Activated T-helper 1 cell treated with Interleukin-2 at 50 U/mL for 16 hours (primary cell): ENCODE results near the gene STPG3.

Experiments
- DNase-seq: peaks from one replicate; pipeline ENCODE4 v3.0.0-alpha.2; 2020; ENCODE audit warnings: low read depth

Gene STPG3

DNA sequence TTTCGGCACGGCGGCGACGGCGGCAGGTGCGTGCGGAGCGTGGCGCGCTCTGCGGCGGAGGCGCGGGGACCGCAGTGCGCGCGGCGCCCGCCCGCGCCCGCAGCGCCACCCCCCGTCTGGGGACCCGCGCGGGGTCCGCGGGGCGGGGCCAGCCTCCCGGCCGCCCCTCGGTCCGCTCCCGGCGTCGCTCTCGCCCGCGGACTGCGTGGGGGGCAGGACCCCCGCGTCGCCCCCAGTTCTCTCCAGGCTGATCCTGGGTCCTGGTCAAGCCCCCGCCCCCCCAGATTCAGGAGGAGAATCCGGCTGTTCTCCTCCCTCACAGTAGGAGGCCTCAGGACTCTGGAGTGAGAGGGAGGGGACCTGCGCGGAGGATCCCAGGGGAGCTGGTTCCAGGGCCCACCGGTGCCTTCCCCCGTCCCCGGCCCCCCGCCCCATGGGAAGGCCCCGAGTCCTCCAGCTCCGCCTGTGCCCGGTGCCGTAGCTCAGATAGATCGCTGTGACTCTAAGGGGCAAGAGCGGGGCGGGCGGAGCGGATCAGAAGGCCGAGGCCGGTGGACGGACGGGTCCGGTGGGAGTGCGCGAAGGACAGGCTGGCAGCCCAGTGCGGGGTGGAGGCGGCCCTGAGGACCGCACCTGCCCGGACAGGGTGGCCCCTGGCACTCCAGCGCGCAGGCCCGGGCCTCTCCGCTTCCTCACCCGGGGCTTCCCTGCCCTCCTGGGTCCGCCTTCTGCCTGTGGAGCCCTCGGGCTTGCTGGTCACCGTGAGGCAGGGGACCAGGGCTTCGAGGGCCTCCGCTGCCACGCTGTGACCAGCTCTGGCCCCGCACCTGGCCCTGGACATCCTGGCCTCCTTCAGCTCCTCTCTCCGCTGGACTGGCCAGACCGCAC, 28.7 kb upstream of the STPG3 start, which contains the start of gene RNF208:
Gene RNF208, minus strand, starts transcription at position 51 of the 888 bp plus-strand sequence. CDS start 1,028 bp downstream, outside the sequence.
- DNase-seq, result no peak

DNA sequence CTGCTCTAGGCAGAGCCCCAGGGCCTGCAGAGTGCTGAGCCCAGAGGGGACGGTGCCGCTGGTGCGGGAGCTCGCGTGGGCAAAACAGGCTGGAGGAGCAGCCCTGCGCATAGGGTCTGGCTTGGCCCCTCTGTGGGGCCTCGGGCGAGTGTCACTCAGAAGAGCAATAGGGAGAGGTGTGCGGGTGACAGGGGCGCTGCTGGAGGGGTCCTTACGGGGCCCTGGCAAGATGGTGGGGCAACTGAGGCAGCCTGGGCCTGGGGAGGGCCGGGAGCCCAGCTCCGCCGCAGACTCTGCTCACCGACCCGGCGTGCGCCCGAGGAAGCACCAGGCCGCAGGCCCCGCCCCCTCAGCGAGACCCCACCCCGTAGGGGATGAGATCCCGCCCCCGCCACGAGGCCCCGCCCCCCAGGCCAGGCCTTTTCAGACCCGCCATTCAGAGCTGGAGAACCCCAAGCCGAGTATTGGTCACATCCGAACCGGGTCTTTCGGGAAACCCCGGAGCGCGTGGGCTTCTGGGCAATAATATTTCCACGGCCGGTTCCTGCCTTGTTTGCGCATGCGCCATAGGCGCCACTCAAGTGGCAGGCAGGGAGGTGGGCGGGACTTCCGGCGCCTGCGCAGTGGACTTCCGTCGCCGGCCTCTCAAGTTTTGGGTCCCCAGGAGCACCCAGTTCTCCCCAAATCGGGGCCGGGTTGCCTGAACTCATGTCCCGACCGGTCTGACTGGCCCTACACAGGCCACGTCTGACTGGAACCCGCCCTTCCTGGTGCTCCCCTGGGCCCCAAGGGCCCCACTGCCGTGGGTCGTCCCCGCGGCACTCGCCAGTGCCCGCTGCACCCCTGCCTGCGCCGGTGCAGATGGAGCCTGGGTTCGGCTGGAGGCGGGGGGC, 27.8 kb upstream of the STPG3 start:
- peak; percentile 95 for DNase-seq

DNA sequence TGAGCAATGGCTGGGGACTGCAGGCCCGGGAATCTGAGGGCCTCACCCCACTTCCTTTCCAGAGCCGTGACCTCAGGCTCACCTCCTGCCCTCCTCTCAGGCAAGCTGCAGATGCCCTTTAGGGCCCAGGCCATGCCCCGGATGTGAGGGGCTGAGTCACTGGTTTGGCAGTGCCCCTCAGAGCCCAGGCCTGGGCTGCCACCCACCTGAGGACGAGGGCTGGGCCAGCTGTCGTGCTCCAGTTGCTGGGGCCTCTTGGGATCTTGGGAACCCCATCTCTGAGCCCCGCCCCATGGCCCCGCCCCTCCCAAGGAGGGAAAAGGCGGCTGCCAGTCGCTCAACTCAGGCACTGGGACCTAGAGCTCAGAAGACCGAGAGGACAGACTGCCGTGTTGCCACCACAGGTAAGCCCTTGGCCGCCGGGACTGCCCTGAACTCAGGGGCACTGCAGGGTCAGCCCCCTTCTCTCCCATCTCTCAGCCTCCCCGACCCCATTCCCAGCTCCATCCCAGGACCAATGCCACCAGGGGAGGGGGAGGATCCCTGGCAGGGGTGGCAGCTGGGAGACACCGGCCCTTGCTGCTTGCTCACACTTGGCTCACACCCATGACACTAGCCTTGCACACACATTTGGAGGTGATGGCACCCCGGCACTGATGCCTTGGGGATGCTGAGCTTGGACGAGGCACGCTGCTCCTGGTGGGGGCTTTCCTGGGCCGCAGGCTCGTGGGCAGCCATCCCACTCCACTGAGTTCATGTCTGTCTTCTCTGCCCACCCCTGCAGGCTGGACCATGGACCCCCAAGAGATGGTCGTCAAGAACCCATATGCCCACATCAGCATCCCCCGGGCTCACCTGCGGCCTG, 26.0 kb upstream of the STPG3 start, which contains the start of gene CYSRT1:
Gene CYSRT1, plus strand, starts transcription at position 345 of the 865 bp plus-strand sequence. Its CDS starts 448 bp downstream, at position 793.
- DNase-seq, result no peak

DNA sequence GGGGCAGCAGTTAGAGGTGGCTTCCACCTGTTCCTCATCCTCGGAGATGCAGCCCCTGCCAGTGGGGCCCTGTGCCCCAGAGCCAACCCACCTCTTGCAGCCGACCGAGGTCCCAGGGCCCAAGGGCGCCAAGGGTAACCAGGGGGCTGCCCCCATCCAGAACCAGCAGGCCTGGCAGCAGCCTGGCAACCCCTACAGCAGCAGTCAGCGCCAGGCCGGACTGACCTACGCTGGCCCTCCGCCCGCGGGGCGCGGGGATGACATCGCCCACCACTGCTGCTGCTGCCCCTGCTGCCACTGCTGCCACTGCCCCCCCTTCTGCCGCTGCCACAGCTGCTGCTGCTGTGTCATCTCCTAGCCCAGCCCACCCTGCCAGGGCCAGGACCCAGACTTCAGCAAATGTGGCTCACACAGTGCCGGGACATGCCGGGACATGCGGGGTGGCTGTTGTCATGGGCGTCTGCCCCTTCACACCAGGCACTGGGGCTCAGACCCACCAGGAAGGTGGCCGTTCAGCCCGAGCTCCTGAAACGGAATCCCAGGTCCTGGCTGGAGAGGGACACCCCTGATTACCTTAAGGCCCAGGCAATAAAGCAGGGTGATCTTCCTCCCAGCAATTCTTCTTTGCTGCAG, 25.3 kb upstream of the STPG3 start:
- DNase-seq, result no peak

DNA sequence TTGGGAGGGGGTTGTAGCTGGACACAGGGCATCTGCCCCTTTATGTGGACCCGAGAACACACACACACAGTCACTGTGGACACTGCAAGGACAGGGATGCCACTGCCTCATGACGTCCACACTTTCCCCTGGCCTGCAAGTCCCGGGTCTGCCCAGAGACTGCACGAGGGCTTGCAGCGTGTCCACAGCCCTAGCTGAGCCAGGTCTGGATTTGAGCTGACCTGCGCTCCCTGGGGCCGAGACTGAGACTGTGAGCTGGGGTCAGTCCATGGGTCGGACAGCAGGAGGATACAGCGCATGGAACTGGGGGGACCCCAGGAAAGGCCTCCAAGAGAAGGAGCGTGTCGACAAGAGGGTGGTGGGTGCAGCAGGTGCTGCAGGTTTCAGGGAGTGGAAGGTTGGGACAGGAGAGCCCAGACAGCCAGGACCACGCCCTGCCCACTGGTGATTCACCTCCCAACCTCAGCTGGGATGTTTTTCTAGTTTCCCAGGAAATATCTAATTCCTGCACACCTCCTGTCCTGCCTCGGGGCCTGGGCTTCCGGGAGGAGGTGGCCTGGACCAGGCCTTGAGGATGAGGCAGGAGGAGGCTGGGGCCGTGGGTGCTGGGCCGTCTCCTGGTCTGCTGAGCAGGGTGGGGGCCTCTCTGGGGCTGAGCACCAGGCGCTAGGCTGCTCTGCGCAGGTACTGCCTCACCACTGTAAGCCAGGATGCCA, 24.6 kb upstream of the STPG3 start:
- DNase-seq, result no peak

DNA sequence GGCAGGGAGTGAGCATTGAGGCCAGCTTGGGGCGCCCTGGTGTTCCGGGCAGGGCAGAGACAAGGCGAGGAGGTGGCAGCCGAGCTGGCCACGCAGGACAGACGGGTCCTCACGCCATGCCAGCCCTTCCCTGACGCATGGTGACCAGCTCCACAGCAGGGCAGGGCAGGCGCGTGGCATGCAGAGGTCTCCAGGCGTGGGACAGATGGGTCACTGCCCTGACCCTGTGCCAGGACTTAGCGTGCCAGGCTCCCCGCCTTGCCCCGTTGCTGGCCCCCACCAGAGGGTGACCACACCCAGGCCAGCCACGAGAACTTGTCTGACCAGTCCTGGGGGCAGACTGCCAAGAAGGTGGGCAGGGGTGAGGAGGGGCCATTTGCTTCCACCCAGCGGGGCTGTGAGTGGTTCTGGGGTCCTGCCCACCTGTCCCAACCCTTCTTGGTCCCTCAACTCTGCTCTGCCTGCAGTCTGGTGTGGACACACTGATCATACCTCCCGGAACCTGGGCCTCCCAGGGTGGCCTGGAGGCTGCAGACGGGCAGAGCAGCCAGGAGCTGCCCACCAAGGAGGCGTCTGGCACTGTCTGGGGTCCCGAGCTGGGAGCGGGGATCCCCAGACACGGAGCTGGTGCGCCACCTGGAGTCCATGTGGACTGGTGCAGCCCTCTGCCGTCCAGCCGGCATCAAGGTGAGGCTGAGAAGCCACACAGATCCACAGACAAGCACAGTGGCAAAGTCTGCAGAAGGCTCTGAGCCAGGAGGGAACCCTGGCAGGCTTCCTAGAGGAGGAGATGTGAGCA, 23.8 kb upstream of the STPG3 start, which contains the start of gene RNF224:
Gene RNF224, plus strand, starts transcription at position 449 of the 799 bp plus-strand sequence. CDS start 834 bp downstream, outside the sequence.
- peak; percentile 68 for DNase-seq

DNA sequence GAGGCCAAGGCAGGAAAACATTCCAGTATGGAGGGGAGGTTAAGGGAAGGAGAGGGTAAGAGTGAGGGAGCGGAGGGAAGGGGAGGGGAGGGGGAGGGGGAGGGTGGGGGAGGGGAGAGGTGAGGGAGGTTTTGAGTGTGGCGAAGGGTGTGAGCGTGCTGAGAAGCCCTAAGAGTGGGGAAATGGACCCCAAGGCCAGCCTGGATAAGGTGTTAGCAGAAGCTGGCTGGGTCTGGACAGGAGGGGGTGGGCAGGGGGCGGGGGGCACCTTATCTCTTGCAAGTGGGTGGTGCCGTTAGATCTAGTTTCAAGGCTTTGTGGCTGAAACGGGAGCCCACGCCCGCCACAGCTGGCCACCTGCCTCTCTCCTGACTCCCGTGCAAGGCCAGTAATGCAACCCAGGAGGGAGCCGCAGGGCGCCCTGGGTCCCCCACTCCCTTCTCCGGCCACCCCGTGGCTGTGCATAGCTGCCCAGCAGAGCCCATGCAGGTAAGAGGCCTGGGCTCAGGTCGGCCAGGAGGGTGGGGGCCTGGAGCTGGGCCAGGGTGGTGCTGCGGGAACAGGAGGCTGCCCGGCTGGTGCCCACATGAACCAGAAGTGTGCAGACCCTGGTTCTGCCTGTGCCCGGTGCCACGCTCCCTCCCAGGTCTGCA, 23.1 kb upstream of the STPG3 start:
- DNase-seq, result no peak

DNA sequence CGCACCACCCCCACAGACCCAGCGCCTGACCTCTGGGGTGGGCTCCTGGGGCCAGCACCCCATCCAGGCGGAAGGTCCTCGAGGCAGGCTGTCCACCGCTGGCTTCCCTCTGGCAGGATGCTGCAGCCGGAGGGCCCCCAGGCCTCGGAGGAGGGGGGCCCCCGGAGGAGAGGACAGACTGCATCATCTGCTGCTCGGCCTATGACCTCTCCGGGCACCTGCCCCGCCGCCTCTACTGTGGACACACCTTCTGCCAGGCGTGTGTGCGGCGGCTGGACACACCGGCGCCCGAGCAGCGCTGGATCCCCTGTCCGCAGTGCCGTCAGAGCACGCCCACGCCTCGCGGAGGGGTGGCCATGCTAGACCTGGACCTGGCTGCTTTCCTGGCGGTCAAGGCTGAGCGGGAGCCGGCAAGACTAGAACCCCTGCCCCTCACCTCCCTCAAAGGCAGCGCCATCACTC, 22.5 kb upstream of the STPG3 start:
- no peak for DNase-seq

DNA sequence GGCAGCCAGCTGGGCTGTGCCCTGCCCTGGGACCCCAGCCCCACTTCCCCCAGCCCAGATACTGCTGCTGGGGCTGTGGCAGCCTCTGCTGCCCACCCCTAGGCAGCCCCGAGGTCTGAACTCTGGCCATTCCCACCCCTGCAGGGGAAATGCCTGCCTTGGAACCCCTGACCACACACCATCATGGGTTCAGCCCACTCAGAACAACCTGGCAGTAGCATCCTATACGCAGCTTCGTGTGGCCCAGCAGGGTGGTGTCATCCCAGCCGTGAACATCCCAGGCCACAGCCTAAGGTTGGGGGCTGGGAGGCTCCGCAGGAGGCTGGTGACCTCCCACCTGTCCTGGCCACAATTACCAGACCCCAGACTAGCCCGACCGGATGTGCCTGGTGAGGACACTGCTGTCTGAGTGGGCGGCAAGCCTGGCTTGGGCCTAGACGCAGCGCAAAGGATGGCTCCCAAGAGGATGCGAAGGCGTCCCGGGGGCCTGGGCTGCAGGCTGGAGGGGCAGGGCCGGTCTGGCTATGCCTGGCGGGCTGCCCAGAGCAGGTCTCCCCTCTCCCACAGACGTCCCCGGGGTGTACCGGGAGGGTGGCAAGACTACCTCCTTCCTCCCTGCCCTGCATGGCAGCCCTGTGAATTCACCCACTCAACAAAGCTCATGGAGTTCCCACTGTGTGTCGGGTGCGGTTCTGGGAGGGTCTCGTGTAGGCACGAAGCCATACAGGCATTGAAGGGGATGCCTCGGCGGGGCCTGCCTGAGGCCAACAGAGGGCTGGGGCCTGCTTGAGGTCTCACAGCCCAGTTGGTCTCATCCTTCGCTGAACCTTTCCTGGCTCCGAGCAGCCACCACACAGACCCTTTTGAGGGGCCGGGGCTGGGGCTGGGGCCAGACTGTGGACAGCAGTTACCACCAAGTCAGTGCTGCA, 21.9 kb upstream of the STPG3 start:
- no peak for DNase-seq

DNA sequence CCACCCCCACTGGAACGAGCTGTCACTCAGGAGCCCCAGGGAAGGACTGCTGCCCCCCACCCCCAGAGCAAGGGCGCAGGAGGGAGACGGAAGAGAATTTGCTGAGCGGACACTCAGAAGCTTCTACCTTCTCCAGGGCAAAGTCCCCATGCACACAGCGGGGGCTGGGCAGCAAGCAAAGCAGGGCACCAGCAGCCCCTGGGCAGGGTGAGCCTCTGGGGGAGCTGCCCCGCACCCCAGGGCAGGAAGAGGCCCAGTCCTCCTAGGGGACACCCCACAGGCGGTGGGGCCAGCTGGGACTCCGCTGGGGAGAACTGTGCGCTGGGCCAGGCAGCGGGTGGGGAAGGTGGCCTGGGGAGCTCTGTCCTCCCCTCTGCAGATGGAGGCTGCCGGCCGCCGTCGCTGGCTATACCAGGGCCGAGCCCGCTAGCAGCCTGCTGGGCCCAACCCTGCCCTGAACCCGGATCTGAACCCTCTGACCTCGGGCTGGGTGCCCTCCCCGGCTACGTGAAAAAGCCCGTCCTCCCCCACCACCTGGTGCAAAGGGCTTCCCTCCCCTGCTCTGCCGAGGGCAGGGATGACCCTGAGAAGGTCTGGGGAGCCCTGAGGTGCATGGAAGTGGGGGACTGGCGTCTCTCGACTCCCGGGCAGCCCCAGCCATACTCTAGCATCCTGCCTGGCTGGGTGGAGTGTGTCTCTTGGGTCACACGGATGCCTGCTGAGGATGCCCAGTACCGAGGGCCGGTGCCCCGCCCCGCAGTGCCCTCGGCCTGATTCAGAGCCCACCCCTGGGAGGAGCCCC, 21.0 kb upstream of the STPG3 start:
- no peak for DNase-seq

DNA sequence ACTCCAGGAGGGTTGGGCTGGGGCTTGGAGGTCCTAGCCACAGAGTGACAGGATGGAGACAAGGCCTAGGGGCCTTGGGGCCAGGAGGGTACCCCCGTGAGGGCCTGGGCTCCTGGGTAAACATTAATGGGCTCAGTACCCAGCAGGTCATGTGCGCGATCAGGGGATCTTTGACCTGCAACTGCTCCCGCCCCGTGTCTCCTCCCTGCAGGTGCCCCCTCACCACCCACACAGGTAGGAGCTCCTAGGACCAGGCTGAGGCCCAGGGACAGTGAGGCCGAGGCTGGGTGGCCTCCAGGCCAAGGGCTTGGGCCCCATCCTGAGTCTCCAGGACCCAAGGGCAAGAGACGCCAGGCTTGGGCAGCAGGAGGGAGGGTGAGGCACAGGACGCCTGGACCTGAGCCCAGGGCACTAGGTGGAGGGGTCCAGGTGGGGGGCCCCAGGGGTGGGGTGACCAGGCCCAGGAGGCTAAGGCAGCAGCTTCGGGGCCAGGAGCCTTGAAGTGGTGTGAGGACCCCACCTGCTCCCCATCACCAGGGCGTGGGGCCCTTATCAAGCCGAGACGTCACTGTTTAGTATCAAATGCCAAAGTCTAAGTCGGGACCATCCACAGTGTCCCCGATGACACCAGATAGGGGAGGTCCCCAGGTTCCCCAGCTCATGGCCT, 20.2 kb upstream of the STPG3 start, which contains the start of gene SLC34A3:
Gene SLC34A3, plus strand, starts transcription at position 197 of the 667 bp plus-strand sequence. CDS start 802 bp downstream, outside the sequence.
- DNase-seq, result no peak

DNA sequence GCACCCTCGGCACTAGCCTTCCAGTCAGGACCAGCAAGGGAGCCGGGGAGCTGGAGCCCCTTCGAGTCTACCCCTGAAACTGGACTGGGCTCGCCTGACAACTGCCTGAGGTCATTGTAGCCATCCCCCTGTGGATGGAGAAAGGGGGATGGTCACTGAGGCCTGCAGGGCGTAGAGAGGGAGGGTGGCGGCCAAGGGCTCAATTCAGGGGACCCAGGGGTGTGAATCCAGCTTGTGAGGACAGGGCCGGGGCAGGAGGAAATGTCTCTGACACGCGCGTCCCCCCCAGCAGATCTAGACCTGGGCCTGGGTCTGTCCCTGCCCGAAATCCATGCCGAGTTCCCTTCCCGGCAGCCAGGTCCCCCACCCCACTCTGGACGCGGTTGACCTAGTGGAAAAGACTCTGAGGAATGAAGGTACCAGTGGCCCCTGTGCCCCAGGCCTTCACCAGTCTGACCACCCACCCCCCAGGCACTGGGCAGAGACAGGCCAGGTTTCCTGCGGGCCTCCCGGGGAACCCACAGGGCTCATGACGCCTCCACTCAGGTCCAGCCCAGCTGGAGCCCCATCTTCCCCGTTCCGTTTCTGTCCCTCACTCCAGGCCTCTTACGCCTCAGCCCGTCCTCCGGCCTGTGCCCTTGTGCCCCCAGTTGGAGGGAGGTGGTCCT, 19.6 kb upstream of the STPG3 start:
- DNase-seq, result no peak

DNA sequence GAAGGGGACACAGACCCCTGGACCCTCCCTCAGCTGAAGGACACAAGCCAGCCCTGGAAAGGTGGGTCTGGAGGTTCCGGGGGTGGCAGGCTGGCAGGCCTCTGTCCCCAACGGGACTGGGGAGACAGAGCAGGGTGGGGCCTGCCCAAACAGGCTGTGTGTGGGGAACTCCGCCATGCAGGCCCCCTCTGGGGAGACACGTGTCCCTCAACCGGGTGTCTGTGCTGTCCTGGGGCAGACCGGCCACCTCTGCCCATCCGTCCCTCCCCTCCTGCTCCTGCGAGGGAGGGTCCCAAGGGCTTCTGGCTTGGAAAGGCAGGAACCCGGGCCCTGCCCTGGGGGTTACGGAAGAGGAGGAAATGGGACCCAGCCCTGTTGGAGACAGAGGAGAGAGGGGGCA, 19.0 kb upstream of the STPG3 start:
- DNase-seq, result no peak

DNA sequence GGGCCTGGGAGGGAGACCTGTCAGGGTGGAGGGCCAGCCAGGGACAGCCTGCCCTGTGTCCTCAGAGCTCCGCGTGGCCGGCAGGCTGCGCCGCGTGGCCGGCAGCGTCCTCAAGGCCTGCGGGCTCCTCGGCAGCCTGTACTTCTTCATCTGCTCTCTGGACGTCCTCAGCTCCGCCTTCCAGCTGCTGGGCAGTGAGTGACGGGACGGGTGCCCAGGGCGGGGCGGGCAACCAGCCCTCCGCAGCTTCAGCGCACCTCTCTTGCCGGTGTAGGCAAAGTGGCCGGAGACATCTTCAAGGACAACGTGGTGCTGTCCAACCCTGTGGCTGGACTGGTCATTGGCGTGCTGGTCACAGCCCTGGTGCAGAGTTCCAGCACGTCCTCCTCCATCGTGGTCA, 18.6 kb upstream of the STPG3 start:
- DNase-seq, result no peak

DNA sequence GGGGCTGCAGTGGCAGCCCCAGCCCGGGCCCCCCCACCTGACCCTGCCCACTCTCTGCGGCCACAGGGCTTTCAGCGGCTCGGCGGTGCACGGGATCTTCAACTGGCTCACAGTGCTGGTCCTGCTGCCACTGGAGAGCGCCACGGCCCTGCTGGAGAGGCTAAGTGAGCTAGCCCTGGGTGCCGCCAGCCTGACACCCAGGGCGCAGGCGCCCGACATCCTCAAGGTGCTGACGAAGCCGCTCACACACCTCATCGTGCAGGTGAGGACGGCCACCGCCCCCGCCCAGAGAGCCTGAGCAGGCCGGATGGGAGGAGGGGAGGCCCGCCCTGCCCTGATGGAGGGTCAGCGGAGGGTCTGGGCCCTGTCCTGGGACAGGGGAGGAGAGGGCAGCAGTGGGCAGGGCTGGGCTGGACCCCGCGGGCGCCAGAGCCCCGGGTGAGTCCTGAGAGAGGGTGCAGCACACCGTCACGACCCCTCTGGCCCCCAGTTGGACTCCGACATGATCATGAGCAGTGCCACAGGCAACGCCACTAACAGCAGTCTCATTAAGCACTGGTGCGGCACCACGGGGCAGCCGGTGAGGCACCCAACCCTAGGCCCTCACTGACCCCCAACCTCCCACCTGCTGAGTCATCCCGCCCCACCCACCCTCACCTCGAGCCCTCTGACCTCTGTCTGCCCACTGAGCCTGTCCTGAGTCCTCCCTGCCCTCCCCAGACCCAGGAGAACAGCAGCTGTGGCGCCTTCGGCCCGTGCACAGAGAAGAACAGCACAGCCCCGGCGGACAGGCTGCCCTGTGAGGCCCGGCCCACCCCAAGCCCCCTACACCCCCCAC, 17.7 kb upstream of the STPG3 start:
- no peak for DNase-seq
